ENCODE measurements around the gene ZNF428.

GRCh38 chr19:43623889-43624670 is 4.7 kb upstream of the ZNF428 start:
- no peak for TF ChIP-seq CTCF (conservative IDR thresholded peaks at IDR 0.05 in 1 of 2, IDR thresholded peaks at IDR 0.05 in 1 of 2; ENCODE audit: low read depth in 1 of 2, low read length in 2 of 2)
- TF ChIP-seq EZH2 (IDR thresholded peaks at IDR 0.05; ENCODE audit: low read length, missing control alignments), result no peak
